NK-92 (cell line): ENCODE results near the gene ABHD13.
"Not testable (repeated sequence)": the region's sequence is repeated elsewhere in the genome, so short reads cannot be mapped to it uniquely, and the experiment has no call there.

Experiments used
- DNase-seq: peaks from one replicate; lab custom pipeline; 2025; ENCODE audit not compliant: unreplicated experiment; lab: John Stamatoyannopoulos, UW

ABHD13 gene

DNA sequence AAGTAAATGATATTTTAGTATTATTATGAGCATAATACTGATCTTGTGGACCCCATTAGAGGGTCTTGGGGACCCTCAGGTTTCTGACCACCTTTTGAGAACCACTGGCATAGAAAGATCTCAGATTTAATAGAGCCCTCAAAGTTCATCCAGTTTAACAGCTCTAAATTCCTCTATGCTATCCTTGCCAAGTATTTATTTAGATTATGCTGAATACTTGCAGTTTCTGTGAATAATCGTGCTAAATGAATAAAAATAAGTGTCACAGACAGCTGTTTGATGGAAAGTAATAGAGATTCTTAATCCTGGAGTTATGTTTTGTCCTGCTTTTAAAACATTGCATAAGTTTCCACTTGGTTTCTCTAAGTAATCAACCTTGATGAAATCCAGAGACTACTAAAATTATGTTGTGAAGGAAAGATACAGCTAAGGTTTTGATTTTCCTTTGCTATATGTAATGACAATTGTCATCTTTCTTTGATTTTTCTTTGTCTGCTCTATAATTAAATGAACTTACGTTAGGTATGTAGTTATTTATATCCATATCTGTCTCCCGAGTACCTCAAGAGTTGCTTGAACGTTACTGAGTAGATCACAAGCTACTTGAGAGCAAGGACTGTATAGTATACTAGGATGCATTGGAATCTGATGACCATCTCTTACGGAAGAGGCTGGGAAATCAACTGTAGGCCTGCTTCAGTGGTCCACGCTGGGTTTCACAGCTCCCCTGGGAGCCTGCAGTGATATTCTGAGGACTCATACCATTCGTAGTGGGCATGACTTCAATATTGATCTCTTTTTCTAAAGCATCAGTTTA, 5.7 kb downstream of the ABHD13 start:
- DNase-seq = no peak

DNA sequence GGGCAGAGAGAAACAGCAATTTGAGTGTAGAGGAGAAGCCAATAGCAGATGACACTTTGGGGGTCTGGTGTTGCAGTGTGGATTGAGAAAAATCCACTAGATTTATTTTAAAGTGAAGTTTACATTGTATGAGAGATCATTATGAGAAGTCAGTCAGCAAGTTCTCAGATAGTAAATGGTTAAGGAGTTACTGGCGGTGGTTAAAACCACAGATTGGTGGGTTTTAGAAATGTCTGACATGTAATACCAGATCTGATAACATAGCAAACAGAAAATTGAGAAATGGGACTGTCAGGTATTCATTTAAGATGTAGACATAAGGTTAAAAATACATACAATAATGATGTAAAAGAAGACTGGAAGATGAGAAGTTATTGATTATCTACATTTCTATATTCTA, 7.2 kb downstream of the ABHD13 start:
- no peak for DNase-seq

DNA sequence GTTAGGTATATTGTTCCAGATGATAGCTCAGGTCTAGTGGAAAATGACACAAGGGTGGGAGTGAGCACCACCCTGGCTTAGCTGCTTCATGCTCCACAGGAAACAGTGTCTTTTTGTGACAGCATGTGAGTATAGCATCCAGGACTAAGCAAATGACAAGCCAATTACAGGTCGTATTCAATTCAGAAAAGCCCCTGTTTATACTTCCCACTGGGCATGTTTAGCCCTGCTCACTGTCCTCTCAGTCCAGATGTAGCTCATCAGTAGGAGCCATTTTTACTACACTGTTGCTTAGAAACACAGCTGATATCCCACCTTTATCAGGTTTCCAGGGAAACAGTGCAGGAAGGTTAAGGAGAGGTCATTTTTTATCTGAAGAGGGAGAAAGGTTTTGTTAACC, 8.0 kb downstream of the ABHD13 start:
- no peak for DNase-seq

DNA sequence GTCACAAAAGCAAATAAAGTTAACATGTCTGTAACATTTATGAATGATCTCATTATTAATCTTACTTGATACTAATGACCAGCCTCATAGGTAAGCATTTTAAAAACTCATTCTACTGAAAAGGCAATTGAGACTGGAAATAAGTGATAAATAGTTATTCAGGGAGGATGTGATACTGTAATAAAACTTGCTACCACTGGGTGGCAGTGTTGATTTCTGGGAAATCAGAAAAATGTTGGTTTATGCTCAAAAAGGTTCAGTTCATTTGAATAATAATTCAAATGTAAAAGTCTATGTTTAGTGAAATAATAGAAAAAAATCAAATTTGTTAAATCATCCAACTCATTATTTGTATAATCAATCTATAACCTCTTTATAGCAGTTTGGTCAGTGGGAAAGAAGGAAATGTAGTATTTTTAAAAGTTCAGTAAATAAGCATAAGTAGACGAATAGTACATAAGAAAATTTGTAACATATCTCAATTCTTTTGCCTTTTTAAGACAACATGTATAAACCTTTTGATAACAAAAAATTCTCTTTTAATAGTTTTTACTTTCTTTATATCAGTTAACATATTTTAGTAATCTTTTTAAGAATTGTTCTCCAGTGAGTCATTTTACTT, 9.6 kb downstream of the ABHD13 start:
- DNase-seq = no peak

DNA sequence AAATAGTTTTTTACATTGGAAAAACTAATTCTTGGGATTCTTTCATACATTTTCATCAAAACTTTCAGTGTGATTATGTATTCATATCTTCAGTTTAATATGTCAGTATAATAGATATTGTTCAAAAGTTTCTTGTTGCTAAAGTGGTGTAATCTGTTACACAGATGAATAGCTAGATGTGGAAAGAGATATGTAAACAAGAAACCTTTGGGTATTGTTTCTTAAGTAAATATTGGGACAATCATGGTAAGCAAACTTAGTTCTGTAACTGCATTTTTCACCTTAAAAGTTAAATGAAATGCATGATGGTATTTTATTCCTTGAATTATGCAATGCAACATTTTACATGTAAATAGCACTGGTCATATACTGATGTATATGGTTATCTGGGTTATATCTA, 12.2 kb downstream of the ABHD13 start:
- no peak for DNase-seq

DNA sequence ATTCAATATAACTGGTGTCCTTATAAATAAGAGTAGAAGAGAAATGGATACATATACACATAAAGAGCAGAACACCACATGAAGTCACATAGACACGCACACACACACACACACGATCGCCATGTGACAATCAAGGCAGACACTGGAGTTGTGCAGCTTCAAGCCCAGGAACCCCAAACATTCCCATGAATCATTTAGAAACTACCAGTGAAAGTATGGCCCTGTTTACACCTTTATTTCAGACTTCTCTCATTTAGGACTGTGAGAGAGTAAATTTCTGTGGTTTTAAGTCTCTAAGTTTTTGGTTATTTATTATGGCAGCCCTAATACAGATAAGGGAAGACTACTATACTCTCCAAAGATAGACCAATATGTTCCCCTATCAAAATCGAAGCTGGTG, 31.0 kb downstream of the ABHD13 start:
- DNase-seq = no peak

DNA sequence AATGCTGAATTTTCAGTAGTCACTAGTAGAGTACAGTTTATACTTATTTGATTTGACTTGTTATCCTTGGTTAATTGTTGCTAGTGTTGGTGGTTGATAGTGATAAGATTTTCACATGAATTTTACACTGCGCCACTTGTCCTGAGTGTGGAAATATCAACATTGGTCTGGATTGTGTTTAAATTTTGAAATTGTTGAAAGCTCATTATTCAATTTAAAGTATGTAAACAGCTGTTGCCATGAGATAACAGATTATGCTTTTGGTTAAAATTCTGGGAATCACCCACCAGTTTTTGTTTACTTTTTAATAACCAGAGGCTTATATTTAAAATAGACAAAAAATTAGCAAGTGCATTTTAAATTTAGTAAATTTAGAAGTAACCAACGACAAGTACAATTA, 39.1 kb downstream of the ABHD13 start:
- no peak for DNase-seq

DNA sequence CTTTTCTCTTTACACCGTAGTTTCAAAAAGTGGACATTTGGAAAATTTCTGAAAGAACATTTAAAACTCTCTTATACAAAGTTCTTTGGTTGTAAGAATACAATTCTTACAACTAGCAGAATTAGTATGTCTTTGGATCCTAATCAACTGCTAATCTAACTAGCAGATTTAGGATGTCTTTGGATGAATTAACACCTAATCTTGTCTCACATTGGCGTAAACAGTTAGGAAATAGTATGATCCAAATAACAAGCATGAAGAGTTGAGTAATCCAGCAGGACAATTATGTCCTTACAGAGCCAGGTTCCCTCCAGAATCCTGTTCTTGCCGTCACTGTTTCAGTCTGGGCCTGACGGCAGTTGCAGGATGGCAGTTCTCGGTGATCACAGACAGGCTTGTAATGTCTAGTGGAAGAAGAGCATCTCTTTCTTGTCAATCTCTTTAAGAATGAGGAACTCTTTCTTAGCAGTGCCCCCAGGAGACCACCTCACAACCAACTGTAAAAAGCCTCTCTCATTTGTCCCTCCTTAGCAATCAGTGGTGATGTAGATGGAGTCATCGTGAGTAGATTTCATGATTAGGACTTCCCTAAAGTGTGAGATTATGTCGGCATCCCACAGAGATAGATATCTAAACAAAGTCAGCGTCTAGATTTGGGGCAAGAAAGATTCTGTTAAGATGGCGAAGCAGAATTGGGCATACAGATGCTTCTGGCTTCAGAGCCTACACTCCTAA, 45.6 kb downstream of the ABHD13 start:
- DNase-seq = no peak

DNA sequence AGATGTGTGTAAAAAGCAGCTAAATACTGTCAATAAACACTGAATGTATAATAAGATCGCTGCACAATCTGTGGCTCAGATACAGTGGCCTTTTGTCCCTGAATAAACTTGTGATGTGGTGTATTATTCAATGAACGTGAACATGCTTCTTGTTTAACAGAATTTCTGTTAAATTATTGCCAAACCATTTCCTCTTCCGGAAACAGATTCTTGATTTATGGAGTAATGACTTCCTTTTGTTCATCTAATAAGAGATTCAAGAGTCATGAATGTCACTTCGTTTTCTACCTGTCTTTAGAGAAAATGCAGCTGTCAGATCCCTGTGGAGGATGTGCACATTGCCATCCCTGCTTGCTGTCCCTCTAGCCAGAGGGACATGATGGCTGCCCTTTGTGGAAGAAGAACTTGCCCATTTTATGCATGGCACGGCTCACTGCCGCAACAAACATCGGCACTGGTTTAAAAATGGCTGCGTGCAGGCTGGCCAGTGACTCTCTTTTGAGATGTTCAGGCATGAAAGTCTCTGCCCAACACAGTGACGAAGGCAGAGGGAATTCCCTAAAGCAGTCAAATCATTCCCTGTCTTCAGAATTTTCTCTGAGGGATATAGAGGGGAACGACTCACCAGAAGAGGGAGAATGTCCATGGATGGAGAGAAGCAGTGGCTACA, 48.3 kb downstream of the ABHD13 start:
- DNase-seq = no peak

DNA sequence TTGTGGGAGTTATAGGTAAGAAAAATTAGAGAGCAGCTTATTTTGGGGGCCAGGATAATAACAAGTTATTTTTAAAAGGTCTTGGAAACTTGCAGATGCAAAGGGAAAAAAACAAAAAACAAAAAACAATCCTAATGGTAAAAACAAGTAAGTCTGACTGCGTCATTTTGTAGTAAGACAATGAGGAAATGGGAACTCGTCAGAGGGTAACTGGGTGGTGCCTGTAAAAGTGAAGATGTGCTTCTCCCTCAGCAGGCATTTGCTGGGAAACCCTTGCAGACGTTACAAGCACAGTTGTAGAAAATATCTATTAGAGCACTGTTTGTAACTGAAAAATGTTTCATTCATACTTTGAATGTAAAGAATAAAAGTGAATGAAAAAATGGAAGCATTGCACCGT, 49.2 kb downstream of the ABHD13 start:
- DNase-seq = no peak

DNA sequence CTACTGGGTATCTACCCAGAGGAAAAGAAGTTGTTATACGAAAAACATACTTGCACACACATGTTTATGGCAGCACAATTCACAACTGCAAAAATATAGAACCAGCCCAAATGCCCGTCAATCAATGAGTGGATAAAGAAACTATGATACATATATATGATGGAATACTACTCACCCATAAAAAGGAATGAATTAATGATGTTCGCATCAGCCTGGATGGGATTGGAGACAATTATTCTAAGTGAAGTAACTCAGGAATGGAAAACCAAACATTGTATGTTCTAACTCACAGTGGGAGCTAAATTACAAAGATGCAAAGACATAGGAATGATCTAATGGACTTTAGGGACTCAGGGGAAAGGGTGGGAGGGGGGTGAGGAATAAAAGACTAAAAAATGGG, 49.7 kb downstream of the ABHD13 start:
- not testable (repeated sequence) for DNase-seq

DNA sequence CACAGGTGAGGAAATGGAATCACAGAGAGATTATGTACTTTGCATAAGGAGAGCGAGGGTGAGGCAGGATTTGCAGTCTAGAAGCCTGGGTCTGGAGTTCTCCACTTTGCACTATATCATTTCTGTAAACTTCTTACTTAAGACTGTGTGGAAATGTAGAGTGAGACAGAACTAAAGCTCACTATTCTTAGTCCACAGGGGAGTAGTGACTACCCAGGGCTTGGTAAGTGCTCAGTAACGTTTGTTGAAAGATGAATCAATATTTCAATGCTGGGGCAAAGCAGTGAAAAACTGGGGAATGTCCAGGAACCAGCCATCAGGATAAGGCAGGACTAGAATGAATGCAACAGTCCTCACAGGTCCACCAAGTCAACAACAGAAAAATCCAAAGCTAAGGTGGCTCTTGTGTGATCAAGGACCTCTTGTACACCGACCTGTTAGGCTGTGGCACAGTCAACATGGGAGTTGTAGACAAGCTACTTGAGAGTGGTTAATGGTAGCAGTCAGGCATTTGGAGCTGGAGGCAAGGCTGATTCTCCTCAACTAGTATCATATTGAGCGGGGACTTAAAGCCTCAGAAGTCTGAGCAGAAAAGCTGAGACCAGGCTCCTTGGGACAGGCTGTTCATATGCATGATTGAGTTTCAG, 50.4 kb downstream of the ABHD13 start:
- DNase-seq = no peak

DNA sequence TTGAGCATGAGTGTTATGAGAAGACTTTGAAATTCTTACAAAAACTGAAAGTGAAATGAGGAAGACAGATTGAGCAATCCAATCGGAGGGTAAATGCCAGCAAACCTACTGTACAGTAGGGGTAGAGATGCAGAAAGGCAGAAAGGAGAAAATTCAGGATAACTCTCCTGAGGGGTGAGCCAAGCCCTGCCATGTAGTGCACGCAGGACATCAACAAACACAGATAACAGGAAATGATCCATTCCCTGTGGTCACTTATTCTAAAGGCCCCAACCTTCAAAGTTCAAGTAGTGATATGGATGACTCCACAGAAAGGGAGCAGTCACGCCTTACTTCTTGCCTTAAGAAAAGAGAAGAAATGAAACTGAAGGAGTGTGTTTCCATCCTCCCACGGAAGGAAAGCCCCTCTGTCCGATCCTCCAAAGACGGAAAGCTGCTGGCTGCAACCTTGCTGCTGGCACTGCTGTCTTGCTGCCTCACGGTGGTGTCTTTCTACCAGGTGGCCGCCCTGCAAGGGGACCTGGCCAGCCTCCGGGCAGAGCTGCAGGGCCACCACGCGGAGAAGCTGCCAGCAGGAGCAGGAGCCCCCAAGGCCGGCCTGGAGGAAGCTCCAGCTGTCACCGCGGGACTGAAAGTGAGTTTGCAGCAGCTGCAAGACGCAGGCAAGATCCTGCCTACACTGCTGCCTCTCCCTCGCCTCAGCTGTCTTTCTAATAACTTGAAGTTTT, 51.6 kb downstream of the ABHD13 start, which contains the start of gene TNFSF13B:
Gene TNFSF13B (plus strand): TSS at position 118 of the 728 bp plus-strand sequence. CDS start 178 bp downstream, at position 296.
- DNase-seq = no peak

DNA sequence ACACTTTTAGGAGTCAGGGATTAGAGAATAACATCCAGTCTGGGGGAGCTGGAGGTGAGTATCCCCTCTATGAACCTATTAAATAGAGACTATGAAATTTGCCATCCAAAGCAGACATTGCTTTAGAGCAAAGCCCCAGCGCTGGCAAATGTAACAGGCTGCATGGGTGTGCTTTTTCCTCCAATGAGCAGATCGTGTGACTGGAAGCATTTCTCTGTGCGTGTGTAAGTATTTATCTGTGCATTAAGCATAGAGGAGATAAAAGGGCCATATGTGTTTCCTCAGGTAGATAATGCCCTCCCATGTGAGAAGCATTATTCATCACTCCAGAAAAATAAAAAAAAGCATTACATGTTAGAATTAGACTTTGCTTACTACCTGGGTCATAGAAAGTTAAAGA, 52.2 kb downstream of the ABHD13 start:
- no peak for DNase-seq

DNA sequence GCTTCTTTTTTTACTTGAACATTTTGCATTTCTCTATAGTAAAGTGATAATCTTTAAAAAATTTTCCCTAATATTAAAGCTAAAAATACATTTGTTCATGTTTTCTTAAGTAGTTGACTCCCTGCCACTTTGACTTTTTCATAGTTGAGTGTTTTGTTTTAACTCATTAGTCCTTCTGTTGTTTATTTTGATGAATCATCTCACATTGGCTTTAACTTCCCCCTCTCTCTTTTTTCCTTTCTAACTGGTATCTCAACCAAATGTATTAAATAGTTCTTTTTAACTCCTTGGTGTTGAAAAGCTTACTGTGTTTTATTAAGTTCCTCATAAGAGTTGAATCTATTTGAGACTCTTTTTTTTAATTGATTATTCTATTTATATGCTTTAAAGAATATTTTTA, 54.1 kb downstream of the ABHD13 start:
- DNase-seq = no peak

DNA sequence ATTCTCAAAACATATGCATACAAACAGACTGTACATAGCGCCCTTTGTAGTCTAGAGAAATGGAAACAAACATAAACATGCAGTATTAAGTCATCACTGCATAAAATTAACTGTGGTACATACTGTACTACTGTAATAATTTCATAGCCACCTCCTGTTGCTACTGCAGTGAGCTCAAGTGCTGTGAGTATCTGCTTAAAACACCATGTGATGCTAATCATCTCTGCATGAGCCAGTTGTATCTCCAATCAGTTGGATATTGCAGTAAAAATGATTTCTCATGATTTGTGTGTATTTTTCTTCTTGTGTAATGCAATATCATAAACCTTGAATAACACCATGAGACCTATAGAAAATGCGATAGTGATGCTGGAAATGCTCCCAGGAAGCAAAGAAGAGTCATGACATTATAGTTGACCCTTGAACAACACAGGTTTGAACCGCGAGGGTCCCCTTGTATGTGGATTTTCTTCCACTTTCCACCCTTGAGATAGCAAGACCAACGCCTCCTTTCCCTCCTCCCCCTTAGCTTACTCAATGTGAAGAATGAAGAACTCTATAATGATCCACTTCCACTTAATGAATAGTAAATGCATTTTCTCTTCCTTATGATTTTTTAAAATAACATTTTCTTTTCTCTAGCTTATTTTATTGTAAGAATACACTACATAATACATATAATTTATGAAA, 55.4 kb downstream of the ABHD13 start:
- DNase-seq = no peak

DNA sequence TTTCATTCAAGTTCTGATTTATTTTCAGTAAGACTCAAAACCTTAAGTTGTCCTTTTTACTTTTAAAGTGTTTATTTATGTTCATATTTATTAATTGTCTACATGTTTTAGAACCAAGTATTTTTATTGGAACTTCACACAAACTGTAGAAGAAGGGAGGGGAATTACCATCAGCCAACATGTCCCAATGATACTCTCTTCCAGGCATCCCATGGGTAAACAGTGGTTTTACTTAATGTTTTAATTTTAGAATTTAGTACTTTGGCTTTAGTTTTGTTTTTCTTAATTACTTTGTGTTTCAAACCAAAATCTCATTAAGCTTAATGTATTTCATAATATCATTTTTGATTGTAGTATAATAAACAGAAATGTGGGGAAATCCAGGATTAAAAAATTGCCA, 56.5 kb downstream of the ABHD13 start:
- DNase-seq = no peak

DNA sequence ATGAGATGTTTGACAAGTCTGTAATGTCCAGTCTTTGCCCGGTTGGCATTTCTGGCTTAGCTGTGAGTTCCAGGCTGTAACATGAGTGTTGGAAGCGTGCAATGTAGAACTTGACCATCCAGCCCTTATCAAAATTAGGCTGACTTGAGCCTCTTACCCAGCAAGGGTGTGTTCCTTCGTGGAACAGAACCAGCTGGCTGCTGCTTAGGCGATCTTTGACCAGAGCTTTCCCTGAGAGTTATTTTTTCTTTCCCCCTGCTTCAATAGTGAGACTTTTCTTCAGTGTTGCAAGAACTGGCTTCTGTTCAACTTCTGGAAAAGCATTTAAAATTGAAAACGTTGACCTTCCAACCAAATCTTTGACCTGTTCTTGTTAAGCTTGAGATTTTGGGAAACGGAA, 57.9 kb downstream of the ABHD13 start:
- DNase-seq = no peak

DNA sequence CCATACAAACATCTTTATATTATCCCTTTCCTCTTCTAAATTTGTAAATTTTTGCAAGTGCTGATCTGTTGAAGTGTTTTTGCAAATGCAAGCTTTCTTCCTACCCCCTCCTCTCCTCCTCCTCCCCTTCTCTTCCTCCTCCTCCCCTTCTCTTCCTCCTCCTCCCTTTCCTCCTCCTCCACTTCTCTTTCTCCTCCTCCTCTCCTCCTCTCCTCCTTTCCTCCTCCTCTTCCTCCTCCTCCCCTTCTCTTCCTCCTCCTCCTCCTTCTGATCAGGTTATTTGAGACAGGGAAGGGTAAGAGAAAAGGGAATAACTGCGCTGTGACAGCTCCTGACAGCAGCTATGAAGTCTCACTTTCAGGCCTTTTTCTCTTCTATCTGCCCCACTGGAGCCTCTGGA, 60.3 kb downstream of the ABHD13 start:
- no peak for DNase-seq

DNA sequence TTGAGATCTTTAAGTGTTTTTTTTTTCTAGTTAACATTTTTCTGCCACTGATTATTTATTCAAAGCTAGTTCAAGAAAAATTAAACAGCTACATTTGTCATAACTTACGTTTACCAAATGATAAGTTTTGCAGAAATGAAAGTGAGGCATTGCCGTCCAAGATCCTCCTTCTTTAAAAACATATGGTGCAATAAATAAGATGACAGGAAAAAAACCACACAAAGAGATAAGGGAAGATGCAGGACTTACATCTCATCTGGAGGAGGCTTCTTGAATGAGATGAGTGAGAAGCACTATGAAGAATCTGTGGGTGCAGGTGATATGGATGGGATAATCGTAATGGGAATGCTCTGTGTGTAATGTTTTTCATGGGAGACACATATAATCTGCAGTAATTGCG, 63.7 kb downstream of the ABHD13 start:
- no peak for DNase-seq
